ENCODE measurements around the gene PRKCSH. TPM values are rescaled to one million over a fixed set of nuclear protein-coding genes. Genes with fewer than 3 reads are reported as not detected.
A peak's percentile ranks its signal among the peaks of the same experiment; 100 is the strongest.

The PRKCSH gene
- total RNA-seq, 1 donor, result 85.5 TPM

GRCh38 chr19:11481534-11482383 lies 46.3 kb downstream of the PRKCSH start:
- peak overlapping the region; percentile 48 for H3K4me3 ChIP-seq (ENCODE audit: low read depth, low read length)
- DNase-seq (ENCODE audit: low read depth), result peak; percentile 86
- TF ChIP-seq CTCF (IDR thresholded peaks at IDR 0.05; ENCODE audit: insufficient read depth, low read depth, low read length), result no peak

GRCh38 chr19:11482384-11483050 lies 47.1 kb downstream of the PRKCSH start:
- peak overlapping the region; percentile 48 for H3K4me3 ChIP-seq (ENCODE audit: low read depth, low read length)
- TF ChIP-seq CTCF (IDR thresholded peaks at IDR 0.05; ENCODE audit: insufficient read depth, low read depth, low read length), result peak; percentile 91
- DNase-seq (ENCODE audit: low read depth), result peak; percentile 76

GRCh38 chr19:11483366-11484111 lies 48.1 kb downstream of the PRKCSH start:
- no peak for DNase-seq (ENCODE audit: low read depth)
- H3K4me3 ChIP-seq (ENCODE audit: low read depth, low read length), result no peak overlapping the region
- no peak for TF ChIP-seq CTCF (IDR thresholded peaks at IDR 0.05; ENCODE audit: insufficient read depth, low read depth, low read length)

- no peak for TF ChIP-seq CTCF (IDR thresholded peaks at IDR 0.05; ENCODE audit: insufficient read depth, low read depth, low read length)
- H3K4me3 ChIP-seq (ENCODE audit: low read depth, low read length), result no peak overlapping the region
- DNase-seq (ENCODE audit: low read depth), result no peak
These were observed 49.9 kb downstream of the PRKCSH start for GRCh38 chr19:11485245-11485837.

GRCh38 chr19:11486661-11487503 lies 51.4 kb downstream of the PRKCSH start:
- DNase-seq (ENCODE audit: low read depth), result no peak
- no peak overlapping the region for H3K4me3 ChIP-seq (ENCODE audit: low read depth, low read length)
- no peak for TF ChIP-seq CTCF (IDR thresholded peaks at IDR 0.05; ENCODE audit: insufficient read depth, low read depth, low read length)

- no peak overlapping the region for H3K4me3 ChIP-seq (ENCODE audit: low read depth, low read length)
- no peak for DNase-seq (ENCODE audit: low read depth)
- TF ChIP-seq CTCF (IDR thresholded peaks at IDR 0.05; ENCODE audit: insufficient read depth, low read depth, low read length), result no peak
These were observed 53.9 kb downstream of the PRKCSH start for GRCh38 chr19:11489378-11489777.
